Measurements from ENCODE around the gene BPI. TPM values are rescaled to one million over a fixed set of nuclear protein-coding genes. Genes with fewer than 3 reads are reported as not detected.

BPI gene
- total and polyA plus RNA-seq, 4 donors: 5.0 to 11.5 (median 8.7) TPM; not detected in 1

- WGBS (ENCODE audit: insufficient coverage): 29% methylated on average over 15 of the region's 16 CpGs
- Histone ChIP-seq H3K4me1 (ENCODE audit: control insufficient read depth, insufficient read depth, low read length) (peaks cover 20% of the 10 kb centered on the region), H3K4me3 (ENCODE audit: low read depth, low read length) (no peak overlapping the region), H3K9me3 (ENCODE audit: control insufficient read depth, insufficient read depth, low read length) (no peaks in the 10 kb centered on the region), H3K36me3 (ENCODE audit: control insufficient read depth, insufficient read depth, low read length) (no peaks in the 10 kb centered on the region), H3K27ac (ENCODE audit: low read depth, low read length) (peak overlapping the region; percentile 85), H3K27me3 (ENCODE audit: control insufficient read depth, insufficient read depth, low read length) (no peaks in the 10 kb centered on the region)
- peak in 2 of 6 donors; percentile 42 to 84 for DNase-seq (ENCODE audit: low read depth in 4 of 6, low spot score in 6 of 6)
These were observed 17.1 kb upstream of the BPI start for GRCh38 chr20:38286586-38287531.

- DNase-seq (ENCODE audit: low read depth in 4 of 6, low spot score in 6 of 6): peak in 1 of 6 donors; percentile 61
- H3K27ac ChIP-seq (ENCODE audit: low read depth, low read length): peak overlapping the region; percentile 61
- no peak overlapping the region for H3K4me3 ChIP-seq (ENCODE audit: low read depth, low read length)
- no peaks in the 10 kb centered on the region for H3K36me3 ChIP-seq (ENCODE audit: control insufficient read depth, insufficient read depth, low read length)
- H3K4me1 ChIP-seq (ENCODE audit: control insufficient read depth, insufficient read depth, low read length): peaks cover 28% of the 10 kb centered on the region
- H3K27me3 ChIP-seq (ENCODE audit: control insufficient read depth, insufficient read depth, low read length): no peaks in the 10 kb centered on the region
- WGBS (ENCODE audit: insufficient coverage): 40% methylated on average over 14 of the region's 21 CpGs
- H3K9me3 ChIP-seq (ENCODE audit: control insufficient read depth, insufficient read depth, low read length): no peaks in the 10 kb centered on the region
These were observed 12.8 kb upstream of the BPI start for GRCh38 chr20:38290829-38291814.

- no peaks in the 10 kb centered on the region for H3K27me3 ChIP-seq (ENCODE audit: control insufficient read depth, insufficient read depth, low read length)
- H3K27ac ChIP-seq (ENCODE audit: low read depth, low read length): no peak overlapping the region
- peaks cover 22% of the 10 kb centered on the region for H3K4me1 ChIP-seq (ENCODE audit: control insufficient read depth, insufficient read depth, low read length)
- DNase-seq (ENCODE audit: low read depth in 4 of 6, low spot score in 6 of 6): no peak
- WGBS (ENCODE audit: insufficient coverage): 92% methylated on average over 2 of the region's 3 CpGs
- H3K9me3 ChIP-seq (ENCODE audit: control insufficient read depth, insufficient read depth, low read length): no peaks in the 10 kb centered on the region
- no peak overlapping the region for H3K4me3 ChIP-seq (ENCODE audit: low read depth, low read length)
- H3K36me3 ChIP-seq (ENCODE audit: control insufficient read depth, insufficient read depth, low read length): no peaks in the 10 kb centered on the region
These were observed 12.0 kb upstream of the BPI start for GRCh38 chr20:38291966-38292365.

GRCh38 chr20:38293491-38294065, 10.4 kb upstream of the BPI start:
- no peaks in the 10 kb centered on the region for H3K27me3 ChIP-seq (ENCODE audit: control insufficient read depth, insufficient read depth, low read length)
- peaks cover 15% of the 10 kb centered on the region for H3K4me1 ChIP-seq (ENCODE audit: control insufficient read depth, insufficient read depth, low read length)
- peak in 1 of 6 donors; percentile 23 for DNase-seq (ENCODE audit: low read depth in 4 of 6, low spot score in 6 of 6)
- H3K9me3 ChIP-seq (ENCODE audit: control insufficient read depth, insufficient read depth, low read length): no peaks in the 10 kb centered on the region
- H3K27ac ChIP-seq (ENCODE audit: low read depth, low read length): no peak overlapping the region
- H3K36me3 ChIP-seq (ENCODE audit: control insufficient read depth, insufficient read depth, low read length): no peaks in the 10 kb centered on the region
- 60% methylated on average over 6 of the region's 7 CpGs for WGBS (ENCODE audit: insufficient coverage)
- no peak overlapping the region for H3K4me3 ChIP-seq (ENCODE audit: low read depth, low read length)

- WGBS (ENCODE audit: insufficient coverage): 91% methylated on average over 10 of the region's 11 CpGs
- no peaks in the 10 kb centered on the region for H3K27me3 ChIP-seq (ENCODE audit: control insufficient read depth, insufficient read depth, low read length)
These were observed 9.8 kb upstream of the BPI start for GRCh38 chr20:38294076-38294591.

GRCh38 chr20:38295811-38296210, 8.1 kb upstream of the BPI start:
- WGBS (ENCODE audit: insufficient coverage): 100% methylated on average over 5 of the region's 5 CpGs
- H3K9me3 ChIP-seq (ENCODE audit: control insufficient read depth, insufficient read depth, low read length): no peaks in the 10 kb centered on the region
- H3K27ac ChIP-seq (ENCODE audit: low read depth, low read length): no peak overlapping the region
- no peaks in the 10 kb centered on the region for H3K27me3 ChIP-seq (ENCODE audit: control insufficient read depth, insufficient read depth, low read length)
- no peak overlapping the region for H3K4me3 ChIP-seq (ENCODE audit: low read depth, low read length)
- DNase-seq (ENCODE audit: low read depth in 4 of 6, low spot score in 6 of 6): no peak
- no peaks in the 10 kb centered on the region for H3K36me3 ChIP-seq (ENCODE audit: control insufficient read depth, insufficient read depth, low read length)
- peaks cover 30% of the 10 kb centered on the region for H3K4me1 ChIP-seq (ENCODE audit: control insufficient read depth, insufficient read depth, low read length)

More at GRCh38 chr20:38294076-38294591, 9.8 kb upstream of the BPI start:
- no peak overlapping the region for H3K27ac ChIP-seq (ENCODE audit: low read depth, low read length)
- no peaks in the 10 kb centered on the region for H3K36me3 ChIP-seq (ENCODE audit: control insufficient read depth, insufficient read depth, low read length)
- H3K4me3 ChIP-seq (ENCODE audit: low read depth, low read length): no peak overlapping the region
- no peaks in the 10 kb centered on the region for H3K9me3 ChIP-seq (ENCODE audit: control insufficient read depth, insufficient read depth, low read length)
- DNase-seq (ENCODE audit: low read depth in 4 of 6, low spot score in 6 of 6): no peak
- H3K4me1 ChIP-seq (ENCODE audit: control insufficient read depth, insufficient read depth, low read length): peaks cover 21% of the 10 kb centered on the region

- Histone ChIP-seq H3K36me3 (ENCODE audit: control insufficient read depth, insufficient read depth, low read length) (no peaks in the 10 kb centered on the region), H3K27ac (ENCODE audit: low read depth, low read length) (no peak overlapping the region), H3K4me1 (ENCODE audit: control insufficient read depth, insufficient read depth, low read length) (peaks cover 25% of the 10 kb centered on the region), H3K4me3 (ENCODE audit: low read depth, low read length) (no peak overlapping the region), H3K27me3 (ENCODE audit: control insufficient read depth, insufficient read depth, low read length) (no peaks in the 10 kb centered on the region), H3K9me3 (ENCODE audit: control insufficient read depth, insufficient read depth, low read length) (no peaks in the 10 kb centered on the region)
- WGBS (ENCODE audit: insufficient coverage): 92% methylated on average over 11 of the region's 11 CpGs
- DNase-seq (ENCODE audit: low read depth in 4 of 6, low spot score in 6 of 6): no peak
These were observed 7.5 kb upstream of the BPI start for GRCh38 chr20:38296433-38296832.

GRCh38 chr20:38297916-38298674, 5.9 kb upstream of the BPI start:
- peak overlapping the region; percentile 84 for H3K27ac ChIP-seq (ENCODE audit: low read depth, low read length)

More at GRCh38 chr20:38297916-38298674, 5.9 kb upstream of the BPI start:
- no peak for DNase-seq (ENCODE audit: low read depth in 4 of 6, low spot score in 6 of 6)
- WGBS (ENCODE audit: insufficient coverage): 100% methylated on average over 6 of the region's 7 CpGs
- Histone ChIP-seq H3K9me3 (ENCODE audit: control insufficient read depth, insufficient read depth, low read length) (no peaks in the 10 kb centered on the region), H3K4me3 (ENCODE audit: low read depth, low read length) (no peak overlapping the region), H3K27me3 (ENCODE audit: control insufficient read depth, insufficient read depth, low read length) (no peaks in the 10 kb centered on the region), H3K4me1 (ENCODE audit: control insufficient read depth, insufficient read depth, low read length) (peaks cover 32% of the 10 kb centered on the region), H3K36me3 (ENCODE audit: control insufficient read depth, insufficient read depth, low read length) (no peaks in the 10 kb centered on the region)

All from spinal cord (tissue), 10 donors.